Caco-2 (cell line): ENCODE measurements around the gene RASSF8. TPM values are rescaled to one million over a fixed set of nuclear protein-coding genes. Genes with fewer than 3 reads are reported as not detected.

Experiments used
- BruUV-seq: library from RNA; stranded (reverse); fragments of 400-500 nt; replicated peaks from 2 replicates; lab custom pipeline; 2021; lab: Mats Ljungman, UMichigan
- CTCF ChIA-PET: fragments of 300-600 bp; sonication (Branson Sonifier 250); formaldehyde crosslinking; loops from one replicate; lab custom pipeline; 2022; ENCODE audit warnings: antibody characterized with exemption; lab: Charles Lee
- POLR2A ChIA-PET: fragments of 300-600 bp; sonication (Branson Sonifier 250); formaldehyde crosslinking; loops from one replicate; lab custom pipeline; 2022; ENCODE audit warnings: antibody characterized with exemption; lab: Charles Lee
- DNase-seq, 2 experiments: peaks; one replicate each; pipeline versions ENCODE4 v3.0.0 to v3.0.0-alpha.2; 2020 to 2022
- H3K27me3 ChIP-seq: replicated peaks from 2 replicates; pipeline ENCODE4 v1.6.0; 2011; ENCODE audit warnings: low read length; ENCODE audit not compliant: control insufficient read depth, insufficient read depth
- H3K36me3 ChIP-seq: 2 replicates; pipeline ENCODE4 v1.5.1; 2011; ENCODE audit warnings: low read length; ENCODE audit not compliant: control insufficient read depth, insufficient read depth
- H3K4me1 ChIP-seq: fragments of 250-450 bp; sonication (Bioruptor Pico); 2 replicates; pipeline ENCODE4 v1.5.1; 2020; ENCODE audit warnings: mild to moderate bottlenecking
- H3K4me3 ChIP-seq: 2 replicates; pipeline ENCODE4 v1.5.1; 2011; ENCODE audit warnings: low read depth, mild to moderate bottlenecking, control low read depth, low read length
- H3K9me3 ChIP-seq: fragments of 250-450 bp; sonication (Bioruptor Pico); 2 replicates; pipeline ENCODE4 v1.5.1; 2020; ENCODE audit warnings: mild to moderate bottlenecking, moderate library complexity
- H3K27ac Mint-ChIP-seq: one replicate; pipeline ENCODE4 v1.8.0; 2022; ENCODE audit warnings: mixed read lengths; ENCODE audit not compliant: unreplicated experiment
- H3K27me3 Mint-ChIP-seq: one replicate; pipeline ENCODE4 v1.8.0; 2022; ENCODE audit warnings: mixed read lengths; ENCODE audit not compliant: insufficient read depth, unreplicated experiment
- H3K36me3 Mint-ChIP-seq: one replicate; pipeline ENCODE4 v1.8.0; 2022; ENCODE audit warnings: mild to moderate bottlenecking, mixed read lengths; ENCODE audit not compliant: insufficient read depth, unreplicated experiment
- H3K4me1 Mint-ChIP-seq: one replicate; pipeline ENCODE4 v1.8.0; 2022; ENCODE audit warnings: low read depth, mixed read lengths; ENCODE audit not compliant: unreplicated experiment
- H3K4me3 Mint-ChIP-seq: one replicate; pipeline ENCODE4 v1.8.0; 2022; ENCODE audit warnings: mild to moderate bottlenecking, moderate library complexity, mixed read lengths; ENCODE audit not compliant: unreplicated experiment
- H3K9me3 Mint-ChIP-seq: one replicate; pipeline ENCODE4 v1.8.0; 2022; ENCODE audit warnings: mixed read lengths; ENCODE audit not compliant: unreplicated experiment
- intact Hi-C: fragments of 100-400 bp; cut with micrococcal nuclease; formaldehyde crosslinking; loops from one replicate; pipeline ENCODE4 v1.10.0; 2022; ENCODE audit not compliant: unreplicated experiment
- total RNA-seq: library from RNA; stranded (reverse); gene quantifications from 2 replicates; pipeline ENCODE4 v1.2.3, GENCODE V29; 2022
- TF ChIP-seq, protein P1 (sequence below), 2 experiments: fragments of 200-600 bp in 1 of 2; IDR thresholded peaks; 1 replicate in 1 of 2; 2 replicates in 1 of 2; pipeline versions ENCODE4 v1.5.1 to v1.8.0; 2011 to 2022; ENCODE audit warnings: antibody characterized with exemption in 1 of 2, control low read depth in 1 of 2, inconsistent platforms in 1 of 2, low read depth in 1 of 2, low read length in 1 of 2, mild to moderate bottlenecking in 1 of 2, moderate library complexity in 1 of 2; ENCODE audit not compliant: insufficient read depth in 1 of 2, severe bottlenecking in 1 of 2, unreplicated experiment in 1 of 2

The RASSF8 gene
- total RNA-seq, 1 experiment from 2014 or later = 143 TPM

DNA sequence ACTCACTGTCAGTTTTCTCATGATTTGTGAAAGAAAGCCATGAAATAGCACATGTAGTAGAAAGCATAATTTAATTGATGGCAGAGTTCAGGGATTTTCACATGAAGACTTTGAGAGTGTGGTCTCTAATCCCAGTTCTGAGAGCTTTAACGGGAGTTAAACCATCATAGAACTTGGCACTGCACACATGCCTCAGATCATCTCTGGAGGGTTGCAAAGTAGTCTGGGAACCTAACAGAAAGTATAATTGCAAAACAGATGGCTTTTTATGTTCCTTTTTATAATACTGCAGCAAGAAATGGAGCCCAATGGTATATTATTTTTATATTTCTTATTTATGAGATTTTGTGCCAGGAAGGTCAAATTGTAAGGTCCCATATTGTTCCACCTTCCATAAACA, 88.4 kb downstream of the RASSF8 start:
- no peaks in the 10 kb centered on the region for H3K36me3 Mint-ChIP-seq
- no peaks in the 10 kb centered on the region for H3K27me3 Mint-ChIP-seq
- no peak overlapping the region for H3K4me3 Mint-ChIP-seq
- no peak for DNase-seq
- TF ChIP-seq, protein P1, sequence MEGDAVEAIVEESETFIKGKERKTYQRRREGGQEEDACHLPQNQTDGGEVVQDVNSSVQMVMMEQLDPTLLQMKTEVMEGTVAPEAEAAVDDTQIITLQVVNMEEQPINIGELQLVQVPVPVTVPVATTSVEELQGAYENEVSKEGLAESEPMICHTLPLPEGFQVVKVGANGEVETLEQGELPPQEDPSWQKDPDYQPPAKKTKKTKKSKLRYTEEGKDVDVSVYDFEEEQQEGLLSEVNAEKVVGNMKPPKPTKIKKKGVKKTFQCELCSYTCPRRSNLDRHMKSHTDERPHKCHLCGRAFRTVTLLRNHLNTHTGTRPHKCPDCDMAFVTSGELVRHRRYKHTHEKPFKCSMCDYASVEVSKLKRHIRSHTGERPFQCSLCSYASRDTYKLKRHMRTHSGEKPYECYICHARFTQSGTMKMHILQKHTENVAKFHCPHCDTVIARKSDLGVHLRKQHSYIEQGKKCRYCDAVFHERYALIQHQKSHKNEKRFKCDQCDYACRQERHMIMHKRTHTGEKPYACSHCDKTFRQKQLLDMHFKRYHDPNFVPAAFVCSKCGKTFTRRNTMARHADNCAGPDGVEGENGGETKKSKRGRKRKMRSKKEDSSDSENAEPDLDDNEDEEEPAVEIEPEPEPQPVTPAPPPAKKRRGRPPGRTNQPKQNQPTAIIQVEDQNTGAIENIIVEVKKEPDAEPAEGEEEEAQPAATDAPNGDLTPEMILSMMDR (IDR thresholded peaks at IDR 0.05; ENCODE audit: insufficient read depth in 1 of 2, low read depth in 1 of 2, low read length in 1 of 2, severe bottlenecking in 1 of 2, unreplicated experiment in 1 of 2) = no peak
- peaks cover 22% of the 10 kb centered on the region for H3K4me1 ChIP-seq
- H3K9me3 Mint-ChIP-seq = no peaks in the 10 kb centered on the region
- H3K36me3 ChIP-seq = no peaks in the 10 kb centered on the region
- H3K4me1 Mint-ChIP-seq = peaks cover 28% of the 10 kb centered on the region
- H3K27ac Mint-ChIP-seq = no peak overlapping the region
- ChIA-PET CTCF (no interaction called here), POLR2A (no interaction called here)
- no peak overlapping the region for H3K4me3 ChIP-seq
- BruUV-seq = no TSS peak
- no peaks in the 10 kb centered on the region for H3K9me3 ChIP-seq
- intact Hi-C loops = no loop called here
- no peaks in the 10 kb centered on the region for H3K27me3 ChIP-seq

DNA sequence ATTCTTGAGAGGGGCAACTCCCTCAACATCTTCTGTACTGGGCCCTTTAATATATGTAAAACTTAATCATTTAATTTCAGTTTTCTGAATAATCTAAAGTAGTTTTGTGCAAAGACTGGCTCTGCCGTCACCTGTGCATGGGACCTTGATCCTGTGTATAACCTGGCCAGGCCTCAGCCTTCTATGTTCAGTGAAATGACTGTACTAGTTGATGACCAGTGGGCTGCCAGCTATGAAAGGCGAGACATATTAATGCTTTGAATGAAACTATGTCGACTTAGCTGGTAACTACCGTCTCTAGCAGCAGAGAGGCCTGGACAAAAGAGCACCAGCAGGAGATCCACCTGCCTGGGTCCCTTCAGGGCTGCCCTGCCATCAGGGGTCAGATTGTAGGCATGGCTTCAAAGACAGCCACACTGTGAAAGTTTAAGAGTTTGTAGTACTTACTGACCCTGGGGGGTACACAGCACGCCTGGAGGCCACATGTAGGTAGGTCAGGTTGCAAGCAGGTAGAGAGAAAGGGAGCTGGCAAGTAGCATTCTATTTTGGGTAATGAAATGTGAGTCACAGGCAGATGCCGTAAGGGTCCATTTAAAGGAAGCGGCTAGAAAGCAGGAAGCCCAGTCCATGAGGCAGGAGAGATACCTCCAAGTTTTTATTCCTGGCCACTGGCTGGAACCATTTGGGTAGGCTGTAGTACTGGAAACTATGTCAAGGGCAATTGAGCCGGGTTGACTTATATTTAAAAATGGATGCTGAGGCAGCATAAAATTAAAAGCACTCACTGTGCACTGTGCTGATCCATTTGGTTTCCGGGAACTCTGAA, 89.1 kb downstream of the RASSF8 start:
- CTCF ChIA-PET = no interaction called here
- TF ChIP-seq, protein P1 (IDR thresholded peaks at IDR 0.05; ENCODE audit: insufficient read depth in 1 of 2, low read depth in 1 of 2, low read length in 1 of 2, severe bottlenecking in 1 of 2, unreplicated experiment in 1 of 2) = no peak

DNA sequence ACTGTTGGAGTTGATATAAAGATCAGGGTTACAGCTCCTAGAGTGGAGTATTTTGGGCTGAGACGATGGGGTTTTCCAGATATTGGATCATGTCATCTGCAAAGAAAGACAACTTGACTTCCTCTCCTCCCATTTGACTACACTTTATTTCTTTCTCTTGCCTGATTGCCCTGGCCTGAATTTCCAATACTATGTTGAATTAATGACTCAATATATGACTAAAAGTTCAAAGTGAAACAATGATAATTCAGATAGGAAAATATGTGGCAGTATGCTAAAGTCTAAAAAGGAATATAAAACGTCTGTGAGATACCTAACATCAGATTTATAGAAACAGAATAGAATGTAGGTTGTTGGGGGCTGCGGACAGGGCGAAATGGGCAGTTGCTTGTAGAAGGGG, 94.2 kb downstream of the RASSF8 start:
- intact Hi-C loops = no loop called here
- Histone ChIP-seq H3K4me1 (no peaks in the 10 kb centered on the region), H3K4me3 (no peak overlapping the region), H3K9me3 (no peaks in the 10 kb centered on the region), H3K27me3 (no peaks in the 10 kb centered on the region), H3K36me3 (no peaks in the 10 kb centered on the region)
- DNase-seq = no peak
- CTCF ChIA-PET = no interaction called here
- H3K4me1 Mint-ChIP-seq = peaks cover 11% of the 10 kb centered on the region
- H3K27ac Mint-ChIP-seq = no peak overlapping the region
- POLR2A ChIA-PET = no interaction called here
- H3K4me3 Mint-ChIP-seq = no peak overlapping the region
- peaks cover 25% of the 10 kb centered on the region for H3K36me3 Mint-ChIP-seq
- no peaks in the 10 kb centered on the region for H3K27me3 Mint-ChIP-seq
- BruUV-seq = no TSS peak
- H3K9me3 Mint-ChIP-seq = no peaks in the 10 kb centered on the region
- TF ChIP-seq, protein P1 (IDR thresholded peaks at IDR 0.05; ENCODE audit: insufficient read depth in 1 of 2, low read depth in 1 of 2, low read length in 1 of 2, severe bottlenecking in 1 of 2, unreplicated experiment in 1 of 2) = no peak

More for the DNA sequence above, 89.1 kb downstream of the RASSF8 start:
- no peak for DNase-seq
- H3K27ac Mint-ChIP-seq = no peak overlapping the region
- peaks cover 15% of the 10 kb centered on the region for H3K4me1 ChIP-seq
- POLR2A ChIA-PET = no interaction called here
- H3K27me3 Mint-ChIP-seq = no peaks in the 10 kb centered on the region
- H3K36me3 Mint-ChIP-seq = no peaks in the 10 kb centered on the region
- no peaks in the 10 kb centered on the region for H3K9me3 Mint-ChIP-seq
- intact Hi-C loops = no loop called here
- BruUV-seq = no TSS peak
- no peaks in the 10 kb centered on the region for H3K9me3 ChIP-seq
- no peak overlapping the region for H3K4me3 Mint-ChIP-seq
- H3K4me3 ChIP-seq = no peak overlapping the region
- no peaks in the 10 kb centered on the region for H3K36me3 ChIP-seq
- H3K4me1 Mint-ChIP-seq = peaks cover 25% of the 10 kb centered on the region
- H3K27me3 ChIP-seq = no peaks in the 10 kb centered on the region
